GM23338 (cell line): ENCODE measurements around the gene TMPRSS3.

Experiments
- CREB1 ChIP-seq: fragments of 250-450 bp; sonication (Bioruptor Pico); IDR thresholded peaks from 2 replicates; pipeline ENCODE4 v1.5.0; 2020; ENCODE audit warnings: low read depth, mild to moderate bottlenecking, moderate library complexity
- CTCF ChIP-seq, 2 experiments: fragments of 200-600 bp in 1 of 2; sonication (generic) in 1 of 2; conservative IDR thresholded peaks; 2 replicates each; pipeline versions ENCODE4 v1.5.1 to v1.6.1; 2016 to 2017; ENCODE audit warnings: antibody characterized with exemption in 2 of 2, low read depth in 2 of 2, mild to moderate bottlenecking in 2 of 2, moderate library complexity in 1 of 2
- EZH2 ChIP-seq: fragments of 200-600 bp; sonication (generic); IDR thresholded peaks from one replicate; pipeline ENCODE4 v1.8.0; 2017; ENCODE audit warnings: antibody characterized with exemption, mild to moderate bottlenecking, low read depth; ENCODE audit not compliant: unreplicated experiment
- EZH2phosphoT487 ChIP-seq: fragments of 200-600 bp; sonication (generic); IDR thresholded peaks from one replicate; pipeline ENCODE4 v1.8.1; 2018; ENCODE audit warnings: antibody characterized with exemption; ENCODE audit not compliant: unreplicated experiment
- JUNB ChIP-seq: IDR thresholded peaks from one replicate; pipeline ENCODE4 v1.6.1; 2016; ENCODE audit warnings: antibody characterized with exemption; ENCODE audit not compliant: unreplicated experiment
- POLR2AphosphoS5 ChIP-seq: IDR thresholded peaks from 2 replicates; pipeline ENCODE4 v1.6.1; 2016; ENCODE audit warnings: antibody characterized with exemption, low read depth
- REST ChIP-seq: IDR thresholded peaks from one replicate; pipeline ENCODE4 v1.6.1; 2018; ENCODE audit warnings: antibody characterized with exemption; ENCODE audit not compliant: unreplicated experiment
- STAT1 ChIP-seq: IDR thresholded peaks from one replicate; pipeline ENCODE4 v1.6.1; 2016; ENCODE audit warnings: antibody characterized with exemption; ENCODE audit not compliant: unreplicated experiment
- ZNF114 ChIP-seq: fragments of 250-450 bp; sonication (Bioruptor Pico); IDR thresholded peaks from 2 replicates; pipeline ENCODE4 v1.5.0; 2020; ENCODE audit warnings: mild to moderate bottlenecking, moderate library complexity
- ZNF462 ChIP-seq: fragments of 250-450 bp; sonication (Bioruptor Pico); IDR thresholded peaks from 2 replicates; pipeline ENCODE4 v1.5.0; 2020; ENCODE audit warnings: mild to moderate bottlenecking, moderate library complexity

GRCh38 chr21:42340187-42341050, 55.4 kb downstream of the TMPRSS3 start:
- TF ChIP-seq CTCF (conservative IDR thresholded peaks at IDR 0.05; ENCODE audit: low read depth in 2 of 2), result no peak
- no peak for TF ChIP-seq REST
- no peak for TF ChIP-seq POLR2AphosphoS5
- TF ChIP-seq EZH2, result no peak
- no peak for TF ChIP-seq STAT1
- TF ChIP-seq ZNF114 (CRISPR knock-in tag), result no peak
- TF ChIP-seq EZH2phosphoT487, result no peak
- TF ChIP-seq ZNF462 (CRISPR knock-in tag), result no peak
- no peak for TF ChIP-seq JUNB
- TF ChIP-seq CREB1 (CRISPR knock-in tag), result no peak
